Measurements from ENCODE around the gene JAG2.

The JAG2 gene

GRCh38 chr14:105132921-105133654 lies 35.5 kb downstream of the JAG2 start:
- Histone ChIP-seq H3K9me3 (ENCODE audit: control insufficient read depth in 5 of 5, low read length in 5 of 5) (peaks cover 0 to 6% (median 3%) of the 10 kb centered on the region in 5 donors), H3K36me3 (ENCODE audit: control insufficient read depth in 5 of 5, insufficient read depth in 5 of 5, low read length in 5 of 5) (no peaks in the 10 kb centered on the region), H3K4me3 (ENCODE audit: low read depth in 1 of 5, low read length in 5 of 5) (no peak overlapping the region), H3K27ac (ENCODE audit: low read depth, low read length) (no peak overlapping the region), H3K4me1 (ENCODE audit: control insufficient read depth in 5 of 5, insufficient read depth in 5 of 5, low read length in 5 of 5) (no peaks in the 10 kb centered on the region), H3K9ac (ENCODE audit: low read length in 5 of 5) (no peak overlapping the region), H3K27me3 (ENCODE audit: control insufficient read depth in 5 of 5, insufficient read depth in 4 of 5, low read length in 5 of 5) (peaks cover 0 to 8% (median 0%) of the 10 kb centered on the region in 5 donors)

DNA sequence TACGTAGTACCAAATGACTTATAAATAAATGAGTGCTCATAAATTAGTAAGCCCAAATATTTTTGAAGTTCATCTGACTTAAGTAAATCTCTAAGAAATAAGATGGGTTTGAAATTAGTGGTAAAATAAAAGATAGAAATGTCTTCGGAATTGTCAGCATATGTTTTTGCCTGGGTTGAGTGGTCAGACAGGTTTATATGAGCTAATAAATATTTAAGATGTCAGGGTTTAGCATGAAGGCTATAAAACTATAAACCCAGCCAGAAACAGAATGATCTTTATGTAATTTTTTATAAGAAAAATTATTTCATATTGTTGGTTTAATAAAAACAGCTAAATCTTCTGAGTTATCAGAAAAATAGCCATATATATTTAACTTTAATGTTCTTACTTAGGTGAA lies 37.3 kb downstream of the JAG2 start:
- H3K36me3 ChIP-seq (ENCODE audit: control insufficient read depth in 5 of 5, insufficient read depth in 5 of 5, low read length in 5 of 5) = no peaks in the 10 kb centered on the region
- H3K27ac ChIP-seq (ENCODE audit: low read depth, low read length) = no peak overlapping the region
- H3K4me3 ChIP-seq (ENCODE audit: low read depth in 1 of 5, low read length in 5 of 5) = no peak overlapping the region
- H3K9me3 ChIP-seq (ENCODE audit: control insufficient read depth in 5 of 5, low read length in 5 of 5) = peaks cover 0 to 6% (median 3%) of the 10 kb centered on the region in 5 donors
- H3K4me1 ChIP-seq (ENCODE audit: control insufficient read depth in 5 of 5, insufficient read depth in 5 of 5, low read length in 5 of 5) = peaks cover 0 to 2% (median 0%) of the 10 kb centered on the region in 5 donors
- no peak overlapping the region for H3K9ac ChIP-seq (ENCODE audit: low read length in 5 of 5)
- H3K27me3 ChIP-seq (ENCODE audit: control insufficient read depth in 5 of 5, insufficient read depth in 4 of 5, low read length in 5 of 5) = peaks cover 0 to 10% (median 5%) of the 10 kb centered on the region in 5 donors

GRCh38 chr14:105128059-105128458 lies 40.5 kb downstream of the JAG2 start:
- peaks cover 0 to 6% (median 3%) of the 10 kb centered on the region in 5 donors for H3K9me3 ChIP-seq (ENCODE audit: control insufficient read depth in 5 of 5, low read length in 5 of 5)
- H3K27me3 ChIP-seq (ENCODE audit: control insufficient read depth in 5 of 5, insufficient read depth in 4 of 5, low read length in 5 of 5) = peaks cover 6 to 21% (median 13%) of the 10 kb centered on the region in 5 donors
- H3K9ac ChIP-seq (ENCODE audit: low read length in 5 of 5) = no peak overlapping the region
- no peak overlapping the region for H3K27ac ChIP-seq (ENCODE audit: low read depth, low read length)
- H3K36me3 ChIP-seq (ENCODE audit: control insufficient read depth in 5 of 5, insufficient read depth in 5 of 5, low read length in 5 of 5) = no peaks in the 10 kb centered on the region
- H3K4me3 ChIP-seq (ENCODE audit: low read depth in 1 of 5, low read length in 5 of 5) = no peak overlapping the region
- peaks cover 0 to 2% (median 0%) of the 10 kb centered on the region in 5 donors for H3K4me1 ChIP-seq (ENCODE audit: control insufficient read depth in 5 of 5, insufficient read depth in 5 of 5, low read length in 5 of 5)

DNA sequence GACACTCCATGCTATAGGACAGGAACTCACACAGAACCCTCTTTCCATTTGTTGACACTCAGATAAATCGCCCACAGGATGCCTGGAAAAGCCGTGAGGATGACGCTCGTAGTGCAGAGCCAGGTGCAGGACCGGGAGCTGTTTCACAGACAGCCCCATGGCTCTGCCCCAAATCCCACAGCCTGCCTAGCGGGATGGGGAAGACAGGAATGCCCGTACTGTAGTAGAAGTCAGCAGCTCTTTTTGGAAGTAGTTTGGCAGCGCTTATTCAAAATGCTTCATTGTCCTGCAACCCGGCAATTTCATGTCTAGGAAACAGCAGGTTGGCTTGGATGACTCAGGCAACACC lies 41.6 kb downstream of the JAG2 start:
- H3K9me3 ChIP-seq (ENCODE audit: control insufficient read depth in 5 of 5, low read length in 5 of 5) = peaks cover 4 to 12% (median 7%) of the 10 kb centered on the region in 5 donors

GRCh38 chr14:105126126-105126980 lies 42.2 kb downstream of the JAG2 start:
- peaks cover 0 to 2% (median 0%) of the 10 kb centered on the region in 5 donors for H3K4me1 ChIP-seq (ENCODE audit: control insufficient read depth in 5 of 5, insufficient read depth in 5 of 5, low read length in 5 of 5)
- H3K9me3 ChIP-seq (ENCODE audit: control insufficient read depth in 5 of 5, low read length in 5 of 5) = peaks cover 9 to 16% (median 13%) of the 10 kb centered on the region in 5 donors
- peaks cover 10 to 23% (median 13%) of the 10 kb centered on the region in 5 donors for H3K27me3 ChIP-seq (ENCODE audit: control insufficient read depth in 5 of 5, insufficient read depth in 4 of 5, low read length in 5 of 5)
- no peak overlapping the region for H3K27ac ChIP-seq (ENCODE audit: low read depth, low read length)
- no peak overlapping the region for H3K4me3 ChIP-seq (ENCODE audit: low read depth in 1 of 5, low read length in 5 of 5)
- H3K36me3 ChIP-seq (ENCODE audit: control insufficient read depth in 5 of 5, insufficient read depth in 5 of 5, low read length in 5 of 5) = no peaks in the 10 kb centered on the region
- no peak overlapping the region for H3K9ac ChIP-seq (ENCODE audit: low read length in 5 of 5)

More for the DNA sequence above, 41.6 kb downstream of the JAG2 start:
- no peak overlapping the region for H3K9ac ChIP-seq (ENCODE audit: low read length in 5 of 5)
- H3K4me1 ChIP-seq (ENCODE audit: control insufficient read depth in 5 of 5, insufficient read depth in 5 of 5, low read length in 5 of 5) = peaks cover 0 to 2% (median 0%) of the 10 kb centered on the region in 5 donors
- peaks cover 7 to 21% (median 13%) of the 10 kb centered on the region in 5 donors for H3K27me3 ChIP-seq (ENCODE audit: control insufficient read depth in 5 of 5, insufficient read depth in 4 of 5, low read length in 5 of 5)
- no peak overlapping the region for H3K27ac ChIP-seq (ENCODE audit: low read depth, low read length)
- no peaks in the 10 kb centered on the region for H3K36me3 ChIP-seq (ENCODE audit: control insufficient read depth in 5 of 5, insufficient read depth in 5 of 5, low read length in 5 of 5)
- no peak overlapping the region for H3K4me3 ChIP-seq (ENCODE audit: low read depth in 1 of 5, low read length in 5 of 5)

DNA sequence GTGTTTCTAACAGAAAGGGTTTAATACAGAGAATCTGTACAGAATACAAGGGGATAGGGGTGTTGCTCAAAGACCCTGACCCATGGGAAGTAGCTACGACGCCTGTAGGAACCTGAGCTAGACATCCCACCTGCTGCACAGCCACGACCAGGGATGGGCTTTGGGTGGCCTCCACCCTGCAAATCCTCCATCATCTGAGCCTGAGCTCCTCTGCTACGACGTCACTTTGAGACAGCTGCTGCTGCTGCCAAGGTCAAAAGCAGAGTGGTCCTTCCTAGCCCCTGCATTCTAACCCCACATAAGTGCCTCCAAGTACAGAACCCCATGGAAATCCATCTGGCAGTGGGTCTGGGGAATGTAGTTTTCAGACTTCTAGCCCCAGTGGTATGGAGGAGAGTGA lies 43.8 kb downstream of the JAG2 start:
- Histone ChIP-seq H3K27ac (ENCODE audit: low read depth, low read length) (no peak overlapping the region), H3K4me3 (ENCODE audit: low read depth in 1 of 5, low read length in 5 of 5) (no peak overlapping the region), H3K9ac (ENCODE audit: low read length in 5 of 5) (no peak overlapping the region), H3K4me1 (ENCODE audit: control insufficient read depth in 5 of 5, insufficient read depth in 5 of 5, low read length in 5 of 5) (peaks cover 0 to 2% (median 0%) of the 10 kb centered on the region in 5 donors), H3K9me3 (ENCODE audit: control insufficient read depth in 5 of 5, low read length in 5 of 5) (peaks cover 9 to 20% (median 18%) of the 10 kb centered on the region in 5 donors), H3K36me3 (ENCODE audit: control insufficient read depth in 5 of 5, insufficient read depth in 5 of 5, low read length in 5 of 5) (no peaks in the 10 kb centered on the region), H3K27me3 (ENCODE audit: control insufficient read depth in 5 of 5, insufficient read depth in 4 of 5, low read length in 5 of 5) (peaks cover 10 to 23% (median 13%) of the 10 kb centered on the region in 5 donors)

- peaks cover 13 to 25% (median 14%) of the 10 kb centered on the region in 5 donors for H3K27me3 ChIP-seq (ENCODE audit: control insufficient read depth in 5 of 5, insufficient read depth in 4 of 5, low read length in 5 of 5)
- no peak overlapping the region for H3K4me3 ChIP-seq (ENCODE audit: low read depth in 1 of 5, low read length in 5 of 5)
- no peaks in the 10 kb centered on the region for H3K36me3 ChIP-seq (ENCODE audit: control insufficient read depth in 5 of 5, insufficient read depth in 5 of 5, low read length in 5 of 5)
- no peak overlapping the region for H3K27ac ChIP-seq (ENCODE audit: low read depth, low read length)
- peaks cover 9 to 19% (median 18%) of the 10 kb centered on the region in 5 donors for H3K9me3 ChIP-seq (ENCODE audit: control insufficient read depth in 5 of 5, low read length in 5 of 5)
- H3K9ac ChIP-seq (ENCODE audit: low read length in 5 of 5) = no peak overlapping the region
- peaks cover 0 to 2% (median 0%) of the 10 kb centered on the region in 5 donors for H3K4me1 ChIP-seq (ENCODE audit: control insufficient read depth in 5 of 5, insufficient read depth in 5 of 5, low read length in 5 of 5)
Observed at GRCh38 chr14:105123981-105124765, 44.4 kb downstream of the JAG2 start.

DNA sequence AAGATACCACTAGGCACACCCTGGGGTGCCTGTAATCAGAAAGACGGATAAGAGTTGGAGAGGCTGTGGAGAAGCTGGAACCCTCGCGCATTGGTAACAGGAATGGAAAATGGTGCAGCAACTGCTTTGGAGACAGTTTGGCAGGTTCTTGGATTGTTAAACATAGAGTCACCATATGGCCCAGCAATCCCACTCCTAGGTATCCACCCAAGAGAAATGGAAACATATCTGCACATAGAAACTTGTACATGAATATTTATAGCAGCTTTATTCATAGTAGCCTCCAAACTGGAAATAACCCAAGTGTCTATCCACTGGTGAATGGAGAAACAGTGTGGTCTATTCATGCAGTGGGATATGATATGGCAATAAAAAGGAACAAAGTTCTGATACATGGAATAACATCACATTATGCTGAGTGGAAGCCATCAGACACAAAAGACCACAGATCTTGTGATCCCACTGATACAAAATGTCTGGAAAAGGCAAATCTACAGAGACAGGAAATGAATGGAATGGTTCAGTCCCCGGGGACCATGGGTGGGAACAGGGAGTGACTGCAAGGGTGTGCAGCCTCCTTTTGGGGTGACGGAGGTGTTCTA lies 45.4 kb downstream of the JAG2 start:
- Histone ChIP-seq H3K4me3 (ENCODE audit: low read depth in 1 of 5, low read length in 5 of 5) (no peak overlapping the region), H3K36me3 (ENCODE audit: control insufficient read depth in 5 of 5, insufficient read depth in 5 of 5, low read length in 5 of 5) (no peaks in the 10 kb centered on the region), H3K9ac (ENCODE audit: low read length in 5 of 5) (no peak overlapping the region), H3K4me1 (ENCODE audit: control insufficient read depth in 5 of 5, insufficient read depth in 5 of 5, low read length in 5 of 5) (peaks cover 0 to 2% (median 0%) of the 10 kb centered on the region in 5 donors), H3K9me3 (ENCODE audit: control insufficient read depth in 5 of 5, low read length in 5 of 5) (peaks cover 9 to 23% (median 20%) of the 10 kb centered on the region in 5 donors), H3K27ac (ENCODE audit: low read depth, low read length) (no peak overlapping the region), H3K27me3 (ENCODE audit: control insufficient read depth in 5 of 5, insufficient read depth in 4 of 5, low read length in 5 of 5) (peaks cover 13 to 25% (median 15%) of the 10 kb centered on the region in 5 donors)

GRCh38 chr14:105120056-105120455 lies 48.5 kb downstream of the JAG2 start:
- H3K9me3 ChIP-seq (ENCODE audit: control insufficient read depth in 5 of 5, low read length in 5 of 5) = peaks cover 12 to 30% (median 26%) of the 10 kb centered on the region in 5 donors
- H3K27ac ChIP-seq (ENCODE audit: low read depth, low read length) = no peak overlapping the region
- H3K4me3 ChIP-seq (ENCODE audit: low read depth in 1 of 5, low read length in 5 of 5) = no peak overlapping the region
- H3K27me3 ChIP-seq (ENCODE audit: control insufficient read depth in 5 of 5, insufficient read depth in 4 of 5, low read length in 5 of 5) = peaks cover 10 to 15% (median 12%) of the 10 kb centered on the region in 5 donors
- H3K9ac ChIP-seq (ENCODE audit: low read length in 5 of 5) = no peak overlapping the region
- H3K36me3 ChIP-seq (ENCODE audit: control insufficient read depth in 5 of 5, insufficient read depth in 5 of 5, low read length in 5 of 5) = no peaks in the 10 kb centered on the region
- no peaks in the 10 kb centered on the region for H3K4me1 ChIP-seq (ENCODE audit: control insufficient read depth in 5 of 5, insufficient read depth in 5 of 5, low read length in 5 of 5)

Data from subcutaneous abdominal adipose tissue (tissue), 5 donors.